ENCODE measurements around the gene ALLC.

- TF ChIP-seq POLR2A (IDR thresholded peaks at IDR 0.05) = no peak
- TF ChIP-seq CTCF (IDR thresholded peaks at IDR 0.05) = no peak
These were observed 31.0 kb upstream of the ALLC start for GRCh38 chr2:3626812-3627499.

Data from testis (tissue), 2 donors.